HUES64 (cell line): ENCODE results near the gene FBXO48.
"Not testable (repeated sequence)": the region's sequence is repeated elsewhere in the genome, so short reads cannot be mapped to it uniquely, and the experiment has no call there.

Source experiments
- H3K27ac ChIP-seq: 2 replicates; pipeline ENCODE4 v1.7.0; 2013; ENCODE audit warnings: low read depth, low read length, inconsistent platforms
- H3K27me3 ChIP-seq: 2 replicates; pipeline ENCODE4 v1.6.1; 2013; ENCODE audit warnings: mild to moderate bottlenecking, low read length; ENCODE audit not compliant: insufficient read depth
- H3K36me3 ChIP-seq: 2 replicates; pipeline ENCODE4 v1.6.1; 2013; ENCODE audit warnings: mild to moderate bottlenecking, low read length; ENCODE audit not compliant: insufficient read depth
- H3K4me1 ChIP-seq: 2 replicates; pipeline ENCODE4 v1.6.1; 2013; ENCODE audit warnings: mild to moderate bottlenecking, low read length, moderate library complexity; ENCODE audit not compliant: insufficient read depth
- H3K4me3 ChIP-seq: 2 replicates; pipeline ENCODE4 v1.5.1; 2013; ENCODE audit warnings: mild to moderate bottlenecking, low read length, moderate library complexity
- H3K9ac ChIP-seq: 2 replicates; pipeline ENCODE4 v1.6.1; 2013; ENCODE audit warnings: mild to moderate bottlenecking, low read depth, low read length
- H3K9me3 ChIP-seq: 2 replicates; pipeline ENCODE4 v1.6.1; 2013; ENCODE audit warnings: low read depth, low read length; ENCODE audit not compliant: insufficient read depth
- WGBS: fragments of 150-250, 120-280 bp; methylation state at CpG from one replicate; pipeline ENCODE4 v1.1.7; 2013; ENCODE audit warnings: missing lambda C conversion rate; 5-methylcytosine and 5-hydroxymethylcytosine counted together

The FBXO48 gene

DNA sequence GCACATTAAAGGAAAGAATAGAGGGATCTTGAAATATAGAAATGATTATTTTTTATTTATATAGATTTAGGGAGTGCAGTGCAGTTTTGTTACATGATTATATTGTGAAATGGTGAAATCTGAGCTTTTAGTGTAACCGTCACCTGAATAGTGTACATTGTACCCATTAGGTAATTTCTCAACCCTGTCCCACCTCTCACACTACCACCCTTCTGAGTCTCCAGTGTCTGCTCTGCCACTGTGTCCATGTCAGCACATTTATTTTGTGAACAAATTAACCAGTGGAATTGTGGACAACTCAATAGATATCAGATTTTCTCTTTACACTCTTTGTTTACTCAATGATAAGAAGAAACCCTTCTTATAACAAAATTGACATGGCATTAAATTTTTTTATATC is 24.5 kb upstream of the FBXO48 start:
- Histone ChIP-seq H3K27me3 (no peaks in the 10 kb centered on the region), H3K4me1 (no peaks in the 10 kb centered on the region), H3K9ac (no peak overlapping the region), H3K36me3 (no peaks in the 10 kb centered on the region), H3K4me3 (no peak overlapping the region), H3K27ac (no peak overlapping the region), H3K9me3 (peaks cover 12% of the 10 kb centered on the region)
- WGBS: 100% methylated on average over 1 of the region's 1 CpG

DNA sequence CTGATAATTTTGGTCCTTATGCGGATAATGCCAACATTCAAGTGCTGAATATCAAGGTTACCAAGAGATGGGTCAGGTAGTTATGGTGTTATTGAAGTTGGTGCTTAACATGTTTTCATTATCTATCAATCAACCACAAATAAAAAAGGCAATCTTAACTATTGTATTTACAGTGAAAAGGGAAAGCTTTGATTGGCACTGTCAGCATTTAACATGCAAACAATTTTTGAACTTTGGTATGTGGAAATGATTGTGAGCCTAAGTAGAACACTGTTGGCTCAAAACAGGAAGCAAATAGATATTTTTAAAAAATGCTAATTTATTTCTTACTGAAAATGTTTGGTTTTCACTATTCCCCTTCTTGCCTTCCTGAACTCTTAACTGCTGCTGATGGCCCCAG is 22.2 kb upstream of the FBXO48 start:
- Histone ChIP-seq H3K9ac (no peak overlapping the region), H3K27me3 (no peaks in the 10 kb centered on the region), H3K27ac (no peak overlapping the region), H3K4me1 (no peaks in the 10 kb centered on the region), H3K4me3 (no peak overlapping the region), H3K9me3 (peaks cover 1% of the 10 kb centered on the region), H3K36me3 (no peaks in the 10 kb centered on the region)
- WGBS: 83% methylated on average over 1 of the region's 1 CpG

DNA sequence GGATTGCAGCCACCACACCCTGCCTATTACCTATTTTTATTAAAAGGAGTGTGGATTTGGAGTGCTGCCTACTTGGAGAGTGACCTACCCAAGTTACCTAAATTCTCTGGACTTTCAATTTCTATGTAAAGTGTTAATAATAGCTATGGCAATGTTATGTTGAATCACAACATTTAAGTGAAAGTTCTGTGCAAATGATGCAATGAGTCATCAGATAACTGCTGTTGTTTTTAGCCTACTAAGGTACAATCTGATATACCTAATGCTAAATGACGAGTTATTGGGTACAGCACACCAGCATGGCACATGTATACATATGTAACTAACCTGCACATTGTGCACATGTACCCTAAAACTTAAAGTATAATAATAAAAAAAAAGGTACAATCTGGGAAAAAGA is 21.5 kb upstream of the FBXO48 start:
- H3K36me3 ChIP-seq, H3K4me1 ChIP-seq, H3K9ac ChIP-seq, H3K9me3 ChIP-seq, H3K27me3 ChIP-seq, H3K27ac ChIP-seq, H3K4me3 ChIP-seq: not testable (repeated sequence)
- WGBS: 100% methylated on average over 1 of the region's 1 CpG

DNA sequence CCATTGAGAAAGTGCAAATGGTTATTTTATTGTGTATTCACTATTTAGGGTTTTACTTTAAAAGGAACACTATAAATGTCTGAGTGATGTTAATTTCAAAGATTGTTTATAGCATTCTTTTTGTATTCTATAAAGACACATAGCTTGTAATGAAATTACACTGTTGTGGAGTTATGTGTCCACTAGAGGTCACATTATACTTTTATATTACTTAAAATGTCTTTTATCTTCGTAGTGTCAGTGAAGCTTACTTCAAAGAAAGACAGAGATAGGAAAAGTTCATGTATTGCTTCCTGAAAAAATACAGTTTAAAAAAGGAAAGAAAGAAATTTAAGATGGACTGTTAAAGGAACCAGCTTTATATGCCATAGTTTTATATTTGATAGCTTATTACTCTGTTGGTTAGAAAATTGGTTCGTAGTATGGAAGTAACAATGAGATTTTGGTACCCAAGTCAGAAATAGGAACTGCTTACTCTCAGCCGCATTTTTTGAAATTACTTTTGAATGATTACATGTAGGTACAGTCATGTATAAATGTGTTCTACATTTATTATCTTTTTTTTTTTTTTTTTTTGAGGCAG is 20.8 kb upstream of the FBXO48 start:
- 75% methylated on average over 3 of the region's 3 CpGs for WGBS
- Histone ChIP-seq H3K4me1 (peaks cover 5% of the 10 kb centered on the region; the same call in 1 of the 2 replicates), H3K36me3 (no peaks in the 10 kb centered on the region), H3K27ac (no peak overlapping the region), H3K27me3 (no peaks in the 10 kb centered on the region), H3K9ac (no peak overlapping the region), H3K4me3 (no peak overlapping the region), H3K9me3 (no peaks in the 10 kb centered on the region)

DNA sequence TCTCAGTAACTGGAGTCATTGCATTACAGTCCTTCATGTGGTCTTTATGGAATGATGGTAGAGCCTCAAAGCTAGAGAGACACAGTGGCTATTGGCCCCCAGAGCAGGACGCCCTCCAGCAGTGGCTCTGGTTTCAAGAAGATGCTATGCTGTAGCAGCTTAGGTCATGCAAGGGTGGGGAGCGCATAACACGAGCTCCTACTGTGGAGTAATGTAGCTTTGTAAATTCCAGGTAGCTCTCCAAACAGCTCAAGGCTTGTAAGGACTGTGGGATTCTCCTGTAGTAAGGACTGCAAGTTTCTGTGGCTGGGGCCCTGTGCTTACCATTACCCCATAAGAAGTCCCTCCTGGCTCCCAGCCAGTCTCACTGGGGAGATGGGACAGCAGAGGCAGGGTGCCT is 15.9 kb upstream of the FBXO48 start:
- 77% methylated on average over 3 of the region's 3 CpGs for WGBS
- H3K9me3 ChIP-seq: no peaks in the 10 kb centered on the region
- H3K36me3 ChIP-seq: no peaks in the 10 kb centered on the region
- H3K4me1 ChIP-seq: peaks cover 6% of the 10 kb centered on the region; the same call in 1 of the 2 replicates
- H3K4me3 ChIP-seq: no peak overlapping the region
- no peak overlapping the region for H3K9ac ChIP-seq
- no peaks in the 10 kb centered on the region for H3K27me3 ChIP-seq
- H3K27ac ChIP-seq: no peak overlapping the region

DNA sequence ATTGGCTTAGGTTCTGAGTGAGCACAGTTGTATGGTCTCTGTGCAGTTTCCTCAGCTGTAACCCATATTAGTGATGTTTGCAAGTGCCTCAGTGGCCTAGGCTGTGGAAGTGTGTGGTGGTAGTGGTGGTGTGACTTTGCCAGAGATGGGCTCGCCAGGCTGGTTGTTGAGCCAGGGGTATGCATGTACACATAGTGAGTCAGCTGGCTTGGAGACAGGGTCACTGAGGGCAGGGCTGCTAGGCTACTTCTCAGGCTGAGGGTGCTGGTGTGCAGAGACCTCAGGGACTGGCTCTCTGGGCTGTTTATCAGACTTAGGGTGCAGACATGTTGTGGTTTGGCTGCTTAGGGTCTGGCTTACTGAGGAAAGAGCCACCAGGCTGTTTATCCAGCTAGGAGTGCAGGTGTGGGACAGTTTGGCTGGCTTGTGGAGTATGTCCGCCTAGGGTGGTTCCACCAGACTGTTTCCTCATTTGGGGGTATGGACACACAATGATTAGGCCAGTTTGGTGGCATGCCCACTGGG is 15.3 kb upstream of the FBXO48 start:
- H3K9me3 ChIP-seq: no peaks in the 10 kb centered on the region
- H3K4me3 ChIP-seq: no peak overlapping the region
- H3K36me3 ChIP-seq: no peaks in the 10 kb centered on the region
- 89% methylated on average over 2 of the region's 2 CpGs for WGBS
- no peaks in the 10 kb centered on the region for H3K27me3 ChIP-seq
- peaks cover 6% of the 10 kb centered on the region; the same call in 1 of the 2 replicates for H3K4me1 ChIP-seq
- H3K27ac ChIP-seq: no peak overlapping the region
- no peak overlapping the region for H3K9ac ChIP-seq

DNA sequence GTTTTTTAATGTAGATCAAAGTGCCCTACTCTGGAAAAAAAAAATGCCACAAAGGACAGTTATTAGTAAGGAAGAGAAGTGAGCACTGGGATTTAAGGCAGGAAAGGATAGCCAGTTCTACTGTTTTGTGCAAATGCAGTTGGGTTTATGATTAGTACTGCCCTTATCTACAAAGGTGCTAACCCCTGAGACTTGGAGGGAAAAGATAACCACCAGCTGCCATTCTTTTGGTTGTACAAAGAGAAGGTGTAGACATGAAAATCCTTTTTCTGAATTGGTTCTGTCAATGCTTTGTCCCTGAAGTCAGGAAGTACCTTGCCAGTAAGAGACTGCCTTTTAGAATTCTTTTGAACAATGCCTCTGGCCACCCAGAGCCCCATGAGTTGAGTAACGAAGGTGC is 11.6 kb upstream of the FBXO48 start:
- Histone ChIP-seq H3K27ac (no peak overlapping the region), H3K9me3 (no peaks in the 10 kb centered on the region), H3K4me1 (peaks cover 6% of the 10 kb centered on the region; the same call in 1 of the 2 replicates), H3K9ac (no peak overlapping the region), H3K4me3 (no peak overlapping the region), H3K27me3 (no peaks in the 10 kb centered on the region), H3K36me3 (no peaks in the 10 kb centered on the region)
- WGBS: 86% methylated on average over 1 of the region's 1 CpG

DNA sequence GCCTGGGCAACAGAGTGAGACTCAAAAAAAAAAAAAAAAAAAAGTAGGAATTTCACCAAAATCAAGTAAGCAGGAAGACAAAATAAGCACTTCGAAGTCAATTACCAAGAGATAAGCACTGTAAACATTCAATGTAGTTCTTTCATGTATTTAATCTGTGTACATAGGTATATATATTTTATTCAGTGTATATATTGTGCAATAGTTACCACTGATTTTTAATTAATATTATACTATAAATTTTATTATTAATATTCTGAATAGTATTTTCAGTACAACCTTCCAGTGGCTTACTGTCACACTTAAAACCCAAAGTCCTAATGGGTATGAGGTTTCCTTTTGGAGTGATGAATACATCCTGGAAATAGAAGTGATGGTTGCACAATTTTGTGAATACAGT is 9.4 kb upstream of the FBXO48 start:
- Histone ChIP-seq H3K36me3 (no peaks in the 10 kb centered on the region), H3K9ac (no peak overlapping the region), H3K27me3 (no peaks in the 10 kb centered on the region), H3K4me1 (no peaks in the 10 kb centered on the region), H3K27ac (no peak overlapping the region), H3K4me3 (no peak overlapping the region), H3K9me3 (no peaks in the 10 kb centered on the region)
- WGBS: no CpG with 5 or more reads among the region's 1 CpG

DNA sequence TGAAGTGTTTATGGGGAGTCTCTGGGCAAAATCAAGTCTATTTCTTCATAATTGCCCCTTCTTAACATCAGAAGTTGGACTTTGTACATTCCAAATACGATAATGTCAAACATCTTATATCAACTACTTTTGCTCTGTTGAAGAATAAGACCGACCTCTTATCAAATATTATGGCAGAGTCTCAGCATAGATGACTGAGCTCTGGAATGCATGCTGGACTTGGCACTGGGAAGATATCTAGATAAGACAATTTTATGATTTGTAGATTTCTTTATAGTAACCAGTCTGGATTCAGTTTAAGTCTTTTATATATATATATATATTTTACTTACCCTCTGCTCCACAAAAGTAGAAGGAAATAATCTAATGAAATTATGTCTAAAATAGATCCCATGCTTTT is 8.5 kb upstream of the FBXO48 start:
- H3K36me3 ChIP-seq: no peaks in the 10 kb centered on the region
- no peak overlapping the region for H3K4me3 ChIP-seq
- no peaks in the 10 kb centered on the region for H3K4me1 ChIP-seq
- no peaks in the 10 kb centered on the region for H3K9me3 ChIP-seq
- H3K27ac ChIP-seq: no peak overlapping the region
- 93% methylated on average over 2 of the region's 2 CpGs for WGBS
- H3K9ac ChIP-seq: no peak overlapping the region
- H3K27me3 ChIP-seq: no peaks in the 10 kb centered on the region

DNA sequence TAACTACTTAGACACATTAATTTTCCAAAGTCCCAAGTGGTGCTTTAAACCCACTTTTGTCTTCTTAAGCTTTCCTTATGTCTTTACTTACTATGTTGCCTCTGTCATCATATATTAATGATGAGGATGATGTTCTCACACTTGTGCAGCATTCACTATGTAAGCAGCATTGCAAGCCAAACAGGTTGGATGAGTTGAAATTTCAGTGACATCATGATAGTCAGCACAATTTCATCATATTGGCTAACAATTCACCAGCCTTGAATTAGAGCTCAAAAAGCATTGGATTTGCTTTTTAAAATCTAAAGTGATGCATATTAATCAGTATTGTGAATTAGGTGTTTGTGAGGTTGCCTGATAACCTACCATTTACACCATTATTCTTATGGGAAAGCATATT is 8.0 kb upstream of the FBXO48 start:
- H3K4me3 ChIP-seq: no peak overlapping the region
- no peak overlapping the region for H3K9ac ChIP-seq
- H3K27ac ChIP-seq: no peak overlapping the region
- no peaks in the 10 kb centered on the region for H3K36me3 ChIP-seq
- no peaks in the 10 kb centered on the region for H3K27me3 ChIP-seq
- H3K9me3 ChIP-seq: no peaks in the 10 kb centered on the region
- H3K4me1 ChIP-seq: no peaks in the 10 kb centered on the region

DNA sequence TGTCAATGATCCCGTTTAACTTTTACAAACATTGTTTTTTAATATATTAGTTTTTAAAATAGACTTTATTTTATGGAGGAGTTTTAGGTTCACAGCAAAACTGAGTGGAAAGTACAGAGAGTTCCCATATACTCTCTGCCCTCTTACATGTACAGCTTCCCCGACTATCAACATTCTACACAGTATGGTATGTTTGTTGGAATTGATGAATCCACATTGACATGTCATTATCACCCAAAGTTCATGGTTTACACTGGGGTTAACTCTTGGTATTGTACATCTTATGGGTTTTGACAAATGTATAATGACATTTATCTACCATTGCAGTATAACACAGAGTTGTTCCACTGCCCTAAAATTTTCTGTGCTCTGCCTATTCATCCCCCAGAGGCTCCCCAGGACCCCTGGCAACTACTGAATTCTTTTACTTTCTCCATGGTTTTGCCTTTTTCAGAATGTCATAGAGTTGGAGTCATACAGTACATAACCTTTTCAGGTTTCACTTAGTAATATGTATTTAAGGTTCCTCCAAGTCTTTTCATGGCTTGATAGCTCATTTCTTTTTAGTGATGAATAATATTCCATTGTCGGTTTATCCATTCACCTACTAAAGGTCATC is 5.8 kb upstream of the FBXO48 start:
- Histone ChIP-seq H3K4me3 (no peak overlapping the region), H3K4me1 (peaks cover 9% of the 10 kb centered on the region), H3K36me3 (no peaks in the 10 kb centered on the region), H3K27ac (no peak overlapping the region), H3K9ac (no peak overlapping the region), H3K9me3 (no peaks in the 10 kb centered on the region), H3K27me3 (no peaks in the 10 kb centered on the region)
- no CpG with 5 or more reads among the region's 3 CpGs for WGBS

DNA sequence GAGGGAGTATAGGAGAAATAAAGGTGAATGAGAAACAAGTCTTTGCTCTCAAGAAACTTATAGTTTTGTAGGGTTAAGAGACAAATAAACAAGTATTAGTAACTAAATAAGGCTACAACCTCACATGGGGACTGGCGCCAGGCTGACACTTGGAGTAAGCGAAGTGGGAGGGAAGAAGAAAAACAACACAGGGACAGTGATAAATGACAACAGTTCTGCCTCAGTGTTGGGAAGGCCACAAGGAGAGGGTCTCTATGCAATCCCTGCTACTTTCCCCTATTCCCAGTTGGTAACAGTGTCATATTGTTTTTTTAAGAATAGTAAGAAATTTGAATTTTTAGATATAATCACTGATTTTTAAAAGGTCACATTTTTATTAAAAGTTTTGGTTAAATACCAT is 4.3 kb upstream of the FBXO48 start:
- no peaks in the 10 kb centered on the region for H3K9me3 ChIP-seq
- H3K4me3 ChIP-seq: no peak overlapping the region
- WGBS: 95% methylated on average over 2 of the region's 2 CpGs
- peaks cover 10% of the 10 kb centered on the region for H3K4me1 ChIP-seq
- no peaks in the 10 kb centered on the region for H3K36me3 ChIP-seq
- no peak overlapping the region for H3K9ac ChIP-seq
- no peak overlapping the region for H3K27ac ChIP-seq
- no peaks in the 10 kb centered on the region for H3K27me3 ChIP-seq
